Stimulated activated CD4-positive, alpha-beta T cell treated with anti-CD3 and anti-CD28 coated beads, Interleukin-12 subunit alpha, Interleukin-12 subunit beta, amount 100 ng/mL, for 24 hours (primary cell): ENCODE measurements around the gene HINFP.

Experiments
- DNase-seq, 2 experiments: peaks; one replicate each; pipeline ENCODE4 v3.0.0-alpha.2; 2020; ENCODE audit warnings: low read depth in 2 of 2

Gene HINFP

GRCh38 chr11:119121008-119121810 is at the start of gene HINFP:
Gene HINFP (plus strand): TSS chr11:119121580. CDS start chr11:119126945, 5,365 bp downstream.
- peak; percentile 100 for DNase-seq

- no peak for DNase-seq
Observed at GRCh38 chr11:119077839-119078238, 43.5 kb upstream of the HINFP start.

GRCh38 chr11:119078675-119079420 is 42.5 kb upstream of the HINFP start:
- DNase-seq: no peak

GRCh38 chr11:119081682-119082260 is 39.6 kb upstream of the HINFP start:
- DNase-seq: no peak

- DNase-seq: peak; percentile 83 to 89
Observed at GRCh38 chr11:119084663-119085436, 36.5 kb upstream of the HINFP start, which contains the start of gene HMBS. Gene HMBS (plus strand): TSS chr11:119084881. CDS start chr11:119085034, 153 bp downstream.

- DNase-seq: peak in 1 of 2 experiments; percentile 29
Observed at GRCh38 chr11:119085437-119085847, 35.9 kb upstream of the HINFP start.

GRCh38 chr11:119087123-119087522 is 34.3 kb upstream of the HINFP start:
- no peak for DNase-seq

GRCh38 chr11:119087747-119088241 is 33.6 kb upstream of the HINFP start:
- DNase-seq: no peak

GRCh38 chr11:119088406-119088805 is 33.0 kb upstream of the HINFP start:
- DNase-seq: no peak

- DNase-seq: no peak
Observed at GRCh38 chr11:119089319-119089718, 32.1 kb upstream of the HINFP start.

- no peak for DNase-seq
Observed at GRCh38 chr11:119091178-119091577, 30.2 kb upstream of the HINFP start.

- DNase-seq: peak in 1 of 2 experiments; percentile 11
Observed at GRCh38 chr11:119091966-119092879, 29.2 kb upstream of the HINFP start.

GRCh38 chr11:119092880-119093842 is 28.2 kb upstream of the HINFP start:
- peak in 1 of 2 experiments; percentile 10 for DNase-seq

GRCh38 chr11:119093942-119094815 is 27.2 kb upstream of the HINFP start:
- DNase-seq: peak; percentile 28 to 29

- DNase-seq: peak in 1 of 2 experiments; percentile 26
Observed at GRCh38 chr11:119094816-119095065, 26.6 kb upstream of the HINFP start.

GRCh38 chr11:119095066-119095880 is 26.1 kb upstream of the HINFP start:
- peak; percentile 98 to 99 for DNase-seq

GRCh38 chr11:119099711-119100110 is 21.7 kb upstream of the HINFP start:
- DNase-seq: no peak
